NCI-H526 treated with DMSO at 0.1 percent for 48 hours (cell line): ENCODE measurements around the gene SH3YL1.
"Not testable (repeated sequence)": the region's sequence is repeated elsewhere in the genome, so short reads cannot be mapped to it uniquely, and the experiment has no call there.

Experiments used
- DNase-seq: peaks from one replicate; lab custom pipeline; 2025; lab: John Stamatoyannopoulos, UW

Gene SH3YL1

DNA sequence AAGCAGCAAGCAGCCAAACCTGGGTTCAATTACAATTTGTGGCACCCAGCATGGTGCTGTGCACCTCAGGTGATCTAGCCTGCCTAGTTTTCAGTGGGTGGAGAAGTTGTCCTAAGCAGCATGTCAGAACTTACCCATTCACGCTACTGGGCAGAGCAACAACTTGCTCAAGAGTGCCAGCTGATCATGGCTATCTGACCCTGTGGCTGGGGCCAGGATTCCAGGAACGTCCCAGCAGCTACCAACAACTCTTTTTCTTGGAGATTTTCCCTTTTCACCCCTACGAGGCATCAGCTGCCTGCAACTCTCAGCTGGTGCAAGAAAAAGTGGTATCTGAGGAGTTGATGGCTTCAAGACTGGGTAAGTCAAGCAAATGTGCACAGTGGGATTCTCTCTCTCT lies 83.5 kb downstream of the SH3YL1 start:
- DNase-seq: no peak

- DNase-seq: no peak
These were observed 83.9 kb downstream of the SH3YL1 start for GRCh38 chr2:179886-180285.

GRCh38 chr2:177733-178132 lies 86.1 kb downstream of the SH3YL1 start:
- no peak for DNase-seq

DNA sequence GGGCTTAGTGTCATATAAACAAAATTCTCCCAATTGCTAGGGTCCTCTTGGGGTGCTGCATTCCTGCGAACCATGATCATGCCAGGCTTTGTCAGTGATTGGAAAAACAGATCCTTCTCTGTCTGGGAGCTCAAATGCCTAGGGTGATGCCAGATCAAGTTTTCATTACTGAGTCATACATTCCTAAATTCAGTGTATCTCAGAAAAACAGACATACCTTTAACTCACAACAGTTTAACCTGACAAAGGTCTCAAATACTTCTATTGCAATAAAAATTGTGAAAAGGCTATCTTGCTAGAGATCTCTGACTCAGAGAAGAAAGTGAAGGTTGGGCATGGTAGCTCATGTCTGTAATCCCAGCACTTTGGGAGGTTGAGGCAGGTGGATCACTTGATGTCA lies 86.9 kb downstream of the SH3YL1 start:
- DNase-seq: no peak

GRCh38 chr2:175880-176820 lies 87.7 kb downstream of the SH3YL1 start:
- DNase-seq: no peak

DNA sequence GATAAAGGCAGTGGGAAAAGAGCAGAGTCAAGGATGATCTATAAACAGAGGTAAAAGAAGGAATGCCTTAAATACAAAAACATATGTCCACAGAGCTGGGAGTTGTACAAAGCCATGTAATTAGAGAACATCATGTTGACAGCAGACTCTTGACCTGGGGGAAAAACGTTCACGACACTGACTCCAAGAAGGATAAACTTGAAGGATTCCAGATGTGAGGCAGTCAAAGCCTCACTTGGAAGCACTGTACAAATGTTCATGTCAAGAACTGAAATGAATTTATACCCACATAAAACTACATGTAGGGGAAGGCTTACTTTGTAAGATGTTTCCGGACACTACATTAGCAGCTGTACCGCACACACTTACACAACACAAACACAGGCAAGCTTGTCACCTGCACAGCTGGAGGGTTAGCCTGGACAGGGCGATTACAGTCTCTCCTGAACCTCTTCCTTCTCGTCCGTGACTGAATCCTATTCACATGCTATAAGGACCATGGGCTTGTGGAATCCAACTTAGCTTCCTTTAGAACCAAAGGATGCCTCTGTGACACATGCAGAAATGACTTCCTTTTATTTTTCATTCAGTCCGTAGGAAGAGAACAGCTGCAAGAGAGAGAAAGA lies 88.6 kb downstream of the SH3YL1 start:
- DNase-seq: no peak

GRCh38 chr2:172120-172519 lies 91.7 kb downstream of the SH3YL1 start:
- DNase-seq: not testable (repeated sequence)

DNA sequence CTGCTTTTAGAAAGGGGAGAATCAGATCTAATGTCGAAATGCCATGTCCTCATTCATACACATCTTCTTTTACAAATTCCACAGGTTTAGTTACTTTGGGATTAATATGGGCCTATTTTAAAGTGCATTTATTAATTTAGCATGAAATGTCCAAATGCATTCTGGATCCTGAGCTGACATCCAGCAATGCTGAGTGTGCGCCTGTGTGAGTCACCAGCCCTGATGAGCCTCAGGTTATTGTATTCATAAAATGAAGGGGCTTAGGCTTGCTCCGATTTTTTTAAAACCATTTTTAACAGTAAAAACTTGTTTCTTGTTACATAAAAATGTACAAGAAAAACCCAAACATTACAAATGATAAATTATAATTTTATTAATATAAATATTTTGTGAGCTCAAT lies 94.1 kb downstream of the SH3YL1 start:
- no peak for DNase-seq
